CD4-positive, alpha-beta T cell (primary cell): ENCODE results near the gene HELZ2. TPM values are rescaled to one million over a fixed set of nuclear protein-coding genes. Genes with fewer than 3 reads are reported as not detected.
A peak's percentile ranks its signal among the peaks of the same experiment; 100 is the strongest.
"Not testable (repeated sequence)": the region's sequence is repeated elsewhere in the genome, so short reads cannot be mapped to it uniquely, and the experiment has no call there.

Source experiments
- ATAC-seq: fragments of 200-7000 bp; cut with Tn5 transposase; one replicate; pipeline ENCODE4 v1.10.0; 2022; ENCODE audit warnings: mild to moderate bottlenecking; ENCODE audit not compliant: poor library complexity
- CTCF ChIA-PET: fragments of 350-600 bp; sonication (Branson Sonifier 250); formaldehyde crosslinking; loops from one replicate; lab custom pipeline; 2021; ENCODE audit warnings: antibody characterized with exemption, inconsistent platforms; lab: Charles Lee
- POLR2A ChIA-PET: fragments of 350-600 bp; sonication (Branson Sonifier 250); formaldehyde crosslinking; loops from one replicate; lab custom pipeline; 2021; ENCODE audit warnings: antibody characterized with exemption, inconsistent platforms; lab: Charles Lee
- DNase-seq, 14 experiments: peaks; one replicate each; pipeline ENCODE4 v3.0.0-alpha.2; 2013 to 2020; ENCODE audit warnings: mixed read lengths in 2 of 14
- H3K27ac ChIP-seq, 2 donors: one replicate each; pipeline versions ENCODE4 v1.5.1 to v1.7.0; 2013; ENCODE audit warnings: low read length in 2 of 2, low read depth in 1 of 2, mild to moderate bottlenecking in 1 of 2
- H3K27me3 ChIP-seq, 2 experiments: 1 replicate in 1 of 2; 2 replicates in 1 of 2; pipeline versions ENCODE4 v1.6.1 to v1.7.0; 2013; ENCODE audit warnings: low read length in 2 of 2, control low read depth in 1 of 2, mild to moderate bottlenecking in 1 of 2, moderate library complexity in 1 of 2; ENCODE audit not compliant: insufficient read depth in 2 of 2, control insufficient read depth in 1 of 2
- H3K36me3 ChIP-seq: one replicate; pipeline ENCODE4 v1.6.1; 2013; ENCODE audit warnings: low read length, control low read depth; ENCODE audit not compliant: insufficient read depth
- H3K4me1 ChIP-seq: one replicate; pipeline ENCODE4 v1.6.1; 2013; ENCODE audit warnings: low read length, control low read depth; ENCODE audit not compliant: insufficient read depth
- H3K4me3 ChIP-seq: one replicate; pipeline ENCODE4 v1.5.1; 2013; ENCODE audit warnings: mild to moderate bottlenecking, low read length, moderate library complexity
- H3K9me3 ChIP-seq, 2 experiments: 1 replicate in 1 of 2; 2 replicates in 1 of 2; pipeline versions ENCODE4 v1.6.1 to v1.7.0; 2013; ENCODE audit warnings: low read length in 2 of 2, mild to moderate bottlenecking in 2 of 2, control low read depth in 1 of 2, moderate library complexity in 1 of 2; ENCODE audit not compliant: control insufficient read depth in 1 of 2, insufficient read depth in 1 of 2
- H3K27ac Mint-ChIP-seq: one replicate; pipeline ENCODE4 v1.8.0; 2020; ENCODE audit warnings: mixed read lengths
- H3K27me3 Mint-ChIP-seq: one replicate; pipeline ENCODE4 v1.8.0; 2021; ENCODE audit warnings: mixed read lengths
- H3K36me3 Mint-ChIP-seq: one replicate; pipeline ENCODE4 v1.8.0; 2021; ENCODE audit warnings: low read depth, mixed read lengths
- H3K4me1 Mint-ChIP-seq: one replicate; pipeline ENCODE4 v1.8.0; 2021; ENCODE audit warnings: low read depth, mixed read lengths
- H3K4me3 Mint-ChIP-seq: one replicate; pipeline ENCODE4 v1.8.0; 2020; ENCODE audit warnings: mild to moderate bottlenecking, mixed read lengths
- H3K9me3 Mint-ChIP-seq: one replicate; pipeline ENCODE4 v1.8.0; 2020; ENCODE audit warnings: mixed read lengths
- intact Hi-C, 2 experiments: fragments of 100-400 bp; cut with DNase I in 1 of 2; cut with micrococcal nuclease in 1 of 2; formaldehyde crosslinking; loops; one replicate each; pipeline versions ENCODE4 v1.15.1 to v1.9.0; 2023 to 2025; cut with DNase I, micrococcal nuclease
- total RNA-seq, 174 experiments: library from RNA in 2 of 174; stranded (reverse) in 2 of 174; gene quantifications; one replicate each; pipeline ENCODE4 v1.2.3 and lab custom pipeline; 2021 to 2026
- TF ChIP-seq, protein P1 (sequence below): fragments of 200-600 bp; IDR thresholded peaks from one replicate; pipeline ENCODE4 v1.8.0; 2022; ENCODE audit warnings: antibody characterized with exemption, mild to moderate bottlenecking

Gene HELZ2
- total RNA-seq, 2 experiments from 2014 or later, result 57.7 to 59.6 TPM

DNA sequence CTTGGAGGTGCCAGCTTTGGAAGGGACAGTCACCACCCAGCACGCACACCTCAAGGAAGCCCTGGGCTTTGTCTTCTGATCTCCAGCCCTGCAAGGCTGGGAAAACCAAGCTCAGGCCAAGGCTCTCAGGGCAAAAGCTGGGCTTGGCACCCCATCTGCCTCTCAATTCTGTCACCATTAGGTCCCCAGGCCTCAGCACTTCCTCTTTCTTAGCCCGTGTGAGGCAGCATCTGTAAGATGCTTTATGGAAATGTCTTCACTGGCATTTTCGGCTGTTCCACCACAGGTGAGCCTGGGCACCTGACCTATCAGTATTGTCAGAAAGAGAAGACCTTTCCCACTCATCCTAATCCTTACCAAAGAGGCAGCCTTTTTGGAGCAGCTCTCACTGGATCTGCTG lies 28.3 kb upstream of the HELZ2 start:
- H3K9me3 Mint-ChIP-seq, result no peaks in the 10 kb centered on the region
- no peaks in the 10 kb centered on the region for H3K27me3 Mint-ChIP-seq
- peaks cover 48% of the 10 kb centered on the region for H3K36me3 ChIP-seq
- no peak for ATAC-seq
- TF ChIP-seq, protein P1, sequence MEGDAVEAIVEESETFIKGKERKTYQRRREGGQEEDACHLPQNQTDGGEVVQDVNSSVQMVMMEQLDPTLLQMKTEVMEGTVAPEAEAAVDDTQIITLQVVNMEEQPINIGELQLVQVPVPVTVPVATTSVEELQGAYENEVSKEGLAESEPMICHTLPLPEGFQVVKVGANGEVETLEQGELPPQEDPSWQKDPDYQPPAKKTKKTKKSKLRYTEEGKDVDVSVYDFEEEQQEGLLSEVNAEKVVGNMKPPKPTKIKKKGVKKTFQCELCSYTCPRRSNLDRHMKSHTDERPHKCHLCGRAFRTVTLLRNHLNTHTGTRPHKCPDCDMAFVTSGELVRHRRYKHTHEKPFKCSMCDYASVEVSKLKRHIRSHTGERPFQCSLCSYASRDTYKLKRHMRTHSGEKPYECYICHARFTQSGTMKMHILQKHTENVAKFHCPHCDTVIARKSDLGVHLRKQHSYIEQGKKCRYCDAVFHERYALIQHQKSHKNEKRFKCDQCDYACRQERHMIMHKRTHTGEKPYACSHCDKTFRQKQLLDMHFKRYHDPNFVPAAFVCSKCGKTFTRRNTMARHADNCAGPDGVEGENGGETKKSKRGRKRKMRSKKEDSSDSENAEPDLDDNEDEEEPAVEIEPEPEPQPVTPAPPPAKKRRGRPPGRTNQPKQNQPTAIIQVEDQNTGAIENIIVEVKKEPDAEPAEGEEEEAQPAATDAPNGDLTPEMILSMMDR, result no peak
- H3K4me1 Mint-ChIP-seq, result no peaks in the 10 kb centered on the region
- peak overlapping the region in 1 of 2 donors; percentile 30 for H3K27ac ChIP-seq
- H3K4me3 Mint-ChIP-seq, result no peak overlapping the region
- intact Hi-C loops, result no loop called here
- peaks cover 46% of the 10 kb centered on the region for H3K36me3 Mint-ChIP-seq
- H3K27me3 ChIP-seq, result no peaks in the 10 kb centered on the region
- no peak overlapping the region for H3K27ac Mint-ChIP-seq
- peaks cover 0 to 10% of the 10 kb centered on the region in 2 experiments for H3K9me3 ChIP-seq
- ChIA-PET POLR2A (interaction anchor here (0.9 kb wide), 1 partner anchor 39 kb away, joined by 4 read pairs; no protein-coding TSS in a partner anchor), CTCF (no interaction called here)
- no peak for DNase-seq
- H3K4me1 ChIP-seq, result peaks cover 16% of the 10 kb centered on the region
- no peak overlapping the region for H3K4me3 ChIP-seq

DNA sequence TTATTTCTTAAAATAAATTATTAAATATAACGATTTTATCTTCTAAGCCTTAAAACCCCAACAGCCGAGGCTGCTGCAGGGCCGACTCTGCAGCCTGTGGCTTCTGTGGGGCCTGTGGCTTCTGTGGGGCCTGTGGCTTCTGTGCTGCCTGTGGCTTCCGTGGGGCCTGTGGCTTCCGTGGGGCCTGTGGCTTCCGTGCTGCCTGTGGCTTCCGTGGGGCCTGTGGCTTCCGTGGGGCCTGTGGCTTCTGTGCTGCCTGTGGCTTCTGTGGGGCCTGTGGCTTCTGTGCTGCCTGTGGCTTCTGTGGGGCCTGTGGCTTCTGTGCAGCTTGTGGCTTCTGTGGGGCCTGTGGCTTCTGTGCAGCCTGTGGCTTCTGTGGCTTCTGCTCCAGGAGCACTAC lies 27.6 kb upstream of the HELZ2 start:
- peaks cover 0 to 10% of the 10 kb centered on the region in 2 experiments for H3K9me3 ChIP-seq
- ATAC-seq, H3K4me1 Mint-ChIP-seq, CTCF ChIA-PET, H3K27ac Mint-ChIP-seq, H3K27me3 ChIP-seq, POLR2A ChIA-PET, H3K9me3 Mint-ChIP-seq, H3K4me3 Mint-ChIP-seq, intact Hi-C loops, H3K27me3 Mint-ChIP-seq, H3K4me3 ChIP-seq: not testable (repeated sequence)
- peak overlapping the region; percentile 24 to 30 for H3K27ac ChIP-seq
- peaks cover 49% of the 10 kb centered on the region for H3K36me3 ChIP-seq
- H3K4me1 ChIP-seq, result peaks cover 16% of the 10 kb centered on the region
- peaks cover 46% of the 10 kb centered on the region for H3K36me3 Mint-ChIP-seq
- peak in 7 of 14 experiments; percentile 7 to 55 (median 38) for DNase-seq

DNA sequence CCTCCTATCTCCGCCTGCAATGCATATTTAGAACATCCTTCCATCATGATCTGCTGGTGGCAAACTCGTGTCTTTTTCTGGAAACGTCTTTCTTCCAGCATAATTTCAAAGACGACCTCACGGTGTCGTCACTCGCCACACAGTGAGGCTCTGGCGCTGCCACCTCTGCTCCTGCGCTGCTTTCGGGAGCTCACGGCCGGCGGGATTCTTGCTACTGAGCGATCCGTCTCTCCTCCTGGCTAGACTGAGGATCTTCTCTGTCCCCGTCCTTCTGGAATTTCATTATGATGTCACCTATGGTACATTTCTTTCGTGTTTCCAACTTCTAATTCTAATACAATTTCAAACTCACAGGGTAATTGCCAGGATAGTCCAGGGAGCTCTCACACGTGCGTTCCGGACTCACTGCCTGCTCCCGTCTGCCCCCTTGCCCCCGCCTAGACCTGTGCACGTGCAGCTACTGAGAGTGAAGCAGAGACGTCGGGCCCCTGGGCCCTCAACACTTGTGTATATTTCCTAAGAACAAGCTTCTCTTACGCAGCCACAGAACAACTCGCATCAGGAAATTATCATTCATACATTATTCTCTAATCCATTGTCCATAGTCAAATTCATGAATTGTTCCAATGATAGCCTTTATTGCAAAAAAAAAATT lies 25.5 kb upstream of the HELZ2 start:
- intact Hi-C loops, result no loop called here
- Mint-ChIP-seq H3K27me3 (no peaks in the 10 kb centered on the region), H3K9me3 (no peaks in the 10 kb centered on the region), H3K4me3 (no peak overlapping the region), H3K4me1 (no peaks in the 10 kb centered on the region), H3K36me3 (peaks cover 55% of the 10 kb centered on the region), H3K27ac (no peak overlapping the region)
- CTCF ChIA-PET, result no interaction called here
- Histone ChIP-seq H3K4me3 (no peak overlapping the region), H3K27ac (no peak overlapping the region), H3K9me3 (peaks cover 0 to 10% of the 10 kb centered on the region in 2 experiments), H3K4me1 (peaks cover 16% of the 10 kb centered on the region), H3K36me3 (peaks cover 54% of the 10 kb centered on the region), H3K27me3 (no peaks in the 10 kb centered on the region)
- no peak for ATAC-seq
- DNase-seq, result no peak
- POLR2A ChIA-PET, result interaction anchor here (0.7 to 1.2 kb wide), 2 partner anchors 12 to 31 kb away, joined by 3 read pairs; no protein-coding TSS in a partner anchor
- TF ChIP-seq, protein P1, result no peak
